GM12872 (cell line): ENCODE results near the gene RAB15.
A peak's percentile ranks its signal among the peaks of the same experiment; 100 is the strongest.

Experiments used
- TF ChIP-seq, protein P1 (sequence below): IDR thresholded peaks from 3 replicates; pipeline ENCODE4 v1.5.1; 2011; ENCODE audit warnings: low read depth, mild to moderate bottlenecking, low read length, moderate library complexity; ENCODE audit not compliant: insufficient read depth

The RAB15 gene

DNA sequence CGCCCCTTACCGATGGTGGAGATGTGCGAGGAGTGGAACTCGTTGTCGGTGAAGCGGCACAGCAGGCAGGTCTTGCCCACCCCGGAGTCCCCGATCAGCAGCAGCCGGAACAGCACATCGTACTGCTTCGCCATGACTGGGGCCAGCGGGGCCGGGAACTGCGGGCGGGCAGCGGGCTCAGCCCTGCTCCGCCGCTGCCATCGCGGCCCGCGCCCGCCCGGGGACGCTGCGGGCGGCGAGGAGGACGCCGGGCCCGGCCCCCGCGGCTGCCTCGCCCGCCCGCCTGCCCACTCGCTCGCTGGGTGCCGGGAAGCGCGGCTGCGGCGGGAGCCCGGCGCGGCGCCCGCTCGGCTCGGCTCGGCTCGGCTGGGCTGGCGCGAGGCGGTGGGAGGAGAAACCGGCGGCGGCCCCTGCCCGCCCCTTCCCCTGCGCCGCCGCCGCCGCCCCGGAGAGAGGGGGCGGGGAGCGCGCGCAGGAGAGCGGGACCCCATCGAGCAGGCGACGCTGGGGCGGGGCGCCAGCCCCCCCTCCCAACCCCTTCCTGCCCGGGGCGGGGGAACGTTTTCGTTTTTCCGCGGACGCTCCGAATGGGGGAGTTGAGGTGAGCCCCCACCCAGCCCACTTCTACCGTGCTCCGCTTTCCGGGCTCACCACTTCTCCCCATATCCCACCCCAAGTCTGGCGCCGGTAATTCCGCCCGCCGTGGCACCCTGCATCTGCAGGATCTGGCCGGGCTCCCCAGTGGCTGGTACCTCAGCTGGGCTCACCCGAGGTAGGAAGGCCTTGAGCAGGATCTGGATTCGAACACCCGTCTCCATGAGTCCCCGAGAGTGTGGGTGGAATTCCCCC is at the start of gene RAB15:
Gene RAB15, minus strand, starts transcription at position 394 of the 849 bp plus-strand sequence. Its CDS starts 260 bp downstream, at position 134.
- TF ChIP-seq, protein P1, sequence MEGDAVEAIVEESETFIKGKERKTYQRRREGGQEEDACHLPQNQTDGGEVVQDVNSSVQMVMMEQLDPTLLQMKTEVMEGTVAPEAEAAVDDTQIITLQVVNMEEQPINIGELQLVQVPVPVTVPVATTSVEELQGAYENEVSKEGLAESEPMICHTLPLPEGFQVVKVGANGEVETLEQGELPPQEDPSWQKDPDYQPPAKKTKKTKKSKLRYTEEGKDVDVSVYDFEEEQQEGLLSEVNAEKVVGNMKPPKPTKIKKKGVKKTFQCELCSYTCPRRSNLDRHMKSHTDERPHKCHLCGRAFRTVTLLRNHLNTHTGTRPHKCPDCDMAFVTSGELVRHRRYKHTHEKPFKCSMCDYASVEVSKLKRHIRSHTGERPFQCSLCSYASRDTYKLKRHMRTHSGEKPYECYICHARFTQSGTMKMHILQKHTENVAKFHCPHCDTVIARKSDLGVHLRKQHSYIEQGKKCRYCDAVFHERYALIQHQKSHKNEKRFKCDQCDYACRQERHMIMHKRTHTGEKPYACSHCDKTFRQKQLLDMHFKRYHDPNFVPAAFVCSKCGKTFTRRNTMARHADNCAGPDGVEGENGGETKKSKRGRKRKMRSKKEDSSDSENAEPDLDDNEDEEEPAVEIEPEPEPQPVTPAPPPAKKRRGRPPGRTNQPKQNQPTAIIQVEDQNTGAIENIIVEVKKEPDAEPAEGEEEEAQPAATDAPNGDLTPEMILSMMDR, result no peak

DNA sequence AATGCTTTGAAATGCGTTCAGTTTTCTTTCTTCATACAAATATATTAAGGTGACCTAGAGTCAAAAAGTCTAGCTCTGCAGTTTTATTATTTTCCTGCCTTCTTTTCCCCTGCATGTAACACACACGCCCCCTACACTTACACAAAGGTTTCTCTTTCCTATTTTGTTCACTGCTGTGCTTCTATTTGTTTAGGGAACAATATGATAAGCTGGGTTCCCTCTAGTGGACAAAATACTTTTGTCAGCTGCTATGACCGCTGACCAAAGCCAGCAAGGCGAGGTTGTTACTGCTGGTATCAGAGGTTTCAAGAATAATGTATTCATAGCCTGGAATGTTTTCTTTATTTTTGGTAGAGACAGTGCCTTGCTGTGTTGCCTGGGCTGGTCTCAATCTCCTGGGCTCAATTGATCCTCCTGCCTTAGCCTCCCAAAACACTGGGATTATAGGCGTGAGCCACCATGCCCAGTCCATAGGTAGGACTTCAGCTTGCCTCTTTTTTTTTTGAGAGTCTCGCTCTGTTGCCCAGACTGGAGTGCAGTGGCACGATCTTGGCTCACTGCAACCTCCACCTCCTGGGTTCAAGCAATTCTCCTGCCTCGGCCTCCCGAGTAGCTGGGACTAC is 47.9 kb upstream of the RAB15 start:
- TF ChIP-seq, protein P1, result peak; percentile 58

DNA sequence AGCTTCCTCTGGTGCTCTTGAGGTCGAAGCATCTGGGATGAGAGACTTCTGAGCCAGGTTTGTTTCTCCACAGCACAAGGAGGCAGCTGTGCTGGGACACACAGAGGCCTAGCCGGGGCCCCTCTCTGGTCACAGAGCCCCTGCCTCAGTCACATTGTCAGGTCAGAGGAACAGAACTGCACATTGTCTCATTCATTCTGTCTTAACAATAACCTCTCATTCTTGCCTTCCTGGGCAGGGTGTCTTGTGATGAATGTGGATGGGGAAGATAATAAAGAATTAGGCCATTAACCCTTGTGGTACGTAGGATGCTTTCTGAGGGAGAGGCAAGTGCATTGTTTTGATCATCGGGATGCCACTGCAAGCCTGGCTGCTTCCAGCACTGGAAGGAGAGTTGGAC is 44.3 kb upstream of the RAB15 start:
- TF ChIP-seq, protein P1, result no peak

DNA sequence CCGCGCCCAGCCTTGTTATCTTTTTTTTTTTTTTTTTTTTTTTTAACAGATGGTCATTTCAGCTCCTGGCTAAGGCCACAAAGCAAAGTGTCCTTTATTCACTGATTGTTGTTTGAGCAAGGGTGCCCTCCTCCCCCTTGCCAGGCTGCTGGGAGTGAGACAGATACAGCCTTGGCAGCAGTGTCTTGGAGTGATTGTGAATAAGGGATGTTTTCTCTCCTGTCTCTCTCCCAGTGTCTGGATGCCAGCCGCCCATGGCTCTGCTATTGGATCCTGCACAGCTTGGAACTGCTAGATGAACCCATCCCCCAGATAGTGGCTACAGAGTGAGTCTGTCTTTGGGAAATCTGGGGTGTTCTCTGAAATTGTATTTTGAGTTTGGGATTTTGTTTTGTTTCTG is 43.3 kb upstream of the RAB15 start:
- TF ChIP-seq, protein P1, result no peak

DNA sequence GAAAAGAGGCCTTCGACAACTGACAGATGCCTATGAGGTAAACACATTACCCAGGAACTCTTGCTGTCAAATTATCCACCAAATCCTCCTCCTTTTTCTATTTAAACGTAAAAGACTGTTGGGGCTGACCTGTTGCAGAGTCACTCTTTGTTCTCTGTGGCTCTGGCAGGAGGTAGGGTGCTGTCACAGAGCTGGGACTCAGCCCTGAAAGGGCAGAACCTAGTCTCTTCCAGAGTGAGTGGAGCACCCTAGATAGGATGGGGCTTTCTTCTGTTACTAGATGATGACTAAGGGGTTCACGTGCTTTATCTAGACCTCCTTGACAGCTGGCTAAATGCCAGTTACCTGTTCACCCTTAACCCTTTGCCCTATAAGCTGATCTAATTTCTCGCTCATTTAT is 40.2 kb upstream of the RAB15 start:
- TF ChIP-seq, protein P1, result no peak

DNA sequence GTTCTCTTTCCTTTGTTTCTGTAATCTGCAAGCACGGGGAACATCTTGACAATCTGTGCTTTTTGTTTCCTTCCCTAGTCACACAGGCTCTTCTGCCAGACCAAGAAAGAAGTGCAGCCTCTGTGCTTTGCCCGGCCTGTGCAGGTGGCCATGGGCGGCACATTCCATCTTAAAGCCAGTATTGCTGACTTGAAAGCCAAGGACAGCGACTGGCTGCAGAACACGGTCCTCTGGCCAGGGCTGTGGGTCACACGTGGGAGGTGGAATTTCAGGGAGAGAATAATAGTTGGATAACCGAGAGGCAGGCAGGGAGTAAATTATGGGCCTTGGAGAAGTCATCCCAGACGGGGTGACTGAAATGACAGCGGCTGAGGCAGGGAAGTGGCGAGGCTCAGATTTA is 39.4 kb upstream of the RAB15 start:
- TF ChIP-seq, protein P1, result no peak

- TF ChIP-seq, protein P1, result no peak
Measured at GRCh38 chr14:65010211-65010931, 38.2 kb upstream of the RAB15 start.
